HG03159 (cell line): ENCODE data around the gene VASP.

Source experiments
- ATAC-seq: cut with Tn5 transposase; IDR thresholded peaks from one replicate; pipeline ENCODE4 v1.9.1; 2021; ENCODE audit warnings: mild to moderate bottlenecking, moderate library complexity; ENCODE audit not compliant: unreplicated experiment

VASP gene

DNA sequence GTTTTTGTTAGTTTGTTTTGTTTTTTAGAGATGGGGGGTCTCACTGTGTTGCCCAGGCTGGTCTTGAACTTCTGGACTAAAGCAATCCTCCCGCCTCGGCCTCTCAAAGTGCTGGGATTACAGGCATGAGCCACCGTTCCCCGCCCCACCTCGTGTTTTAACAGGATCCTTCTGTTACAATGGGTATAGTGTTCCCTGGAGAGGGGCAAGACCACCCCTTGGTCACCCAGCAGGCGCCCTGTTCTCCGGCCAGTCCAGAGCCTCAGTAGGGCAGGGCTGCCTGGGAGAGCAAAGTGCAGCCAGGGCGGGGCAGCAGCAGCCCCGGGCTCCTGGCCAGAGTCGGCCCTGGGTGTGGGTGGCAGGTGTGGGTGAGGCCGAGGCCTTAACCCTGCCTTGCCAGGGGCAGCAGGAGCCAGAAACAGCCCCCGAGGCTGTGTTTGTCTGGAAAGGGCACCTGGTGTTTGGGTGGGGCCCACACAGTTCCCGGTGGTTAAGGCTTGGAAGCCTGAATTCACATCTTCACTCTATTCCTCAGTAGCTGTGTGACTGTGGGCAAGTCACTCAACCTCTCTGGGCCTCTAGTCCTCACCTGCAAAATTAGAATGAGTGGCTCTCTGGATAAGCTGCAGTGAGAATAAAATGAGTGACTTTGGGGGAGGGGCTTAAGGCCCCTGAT, 7.2 kb downstream of the VASP start:
- ATAC-seq, result no peak

DNA sequence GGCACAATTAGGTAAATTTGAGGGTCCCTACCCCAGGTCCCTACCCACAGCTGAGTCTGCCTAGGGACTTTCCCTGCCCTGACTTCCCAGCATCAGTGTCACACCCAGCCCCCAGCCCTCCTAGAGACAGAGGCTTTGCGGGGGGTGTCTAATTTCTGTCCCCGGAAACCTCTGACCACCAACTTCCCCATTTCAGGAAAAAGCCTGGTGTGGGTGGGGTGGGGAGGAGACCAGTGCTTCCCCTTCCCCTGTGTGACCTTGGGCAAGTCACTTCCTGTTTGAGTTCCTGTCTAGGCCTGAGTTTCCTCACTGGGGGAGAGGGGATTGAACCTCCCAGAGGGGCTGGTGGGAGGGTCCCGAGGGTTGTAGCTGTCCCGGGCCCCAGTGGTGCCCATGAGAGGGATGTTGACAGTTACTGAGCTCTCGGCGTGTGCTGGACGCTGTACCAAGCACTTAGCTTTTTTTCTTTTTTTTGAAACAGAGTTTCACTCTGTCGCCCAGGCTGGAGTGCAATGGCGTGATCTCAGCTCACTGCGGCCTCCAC, 7.9 kb downstream of the VASP start:
- ATAC-seq, result no peak

DNA sequence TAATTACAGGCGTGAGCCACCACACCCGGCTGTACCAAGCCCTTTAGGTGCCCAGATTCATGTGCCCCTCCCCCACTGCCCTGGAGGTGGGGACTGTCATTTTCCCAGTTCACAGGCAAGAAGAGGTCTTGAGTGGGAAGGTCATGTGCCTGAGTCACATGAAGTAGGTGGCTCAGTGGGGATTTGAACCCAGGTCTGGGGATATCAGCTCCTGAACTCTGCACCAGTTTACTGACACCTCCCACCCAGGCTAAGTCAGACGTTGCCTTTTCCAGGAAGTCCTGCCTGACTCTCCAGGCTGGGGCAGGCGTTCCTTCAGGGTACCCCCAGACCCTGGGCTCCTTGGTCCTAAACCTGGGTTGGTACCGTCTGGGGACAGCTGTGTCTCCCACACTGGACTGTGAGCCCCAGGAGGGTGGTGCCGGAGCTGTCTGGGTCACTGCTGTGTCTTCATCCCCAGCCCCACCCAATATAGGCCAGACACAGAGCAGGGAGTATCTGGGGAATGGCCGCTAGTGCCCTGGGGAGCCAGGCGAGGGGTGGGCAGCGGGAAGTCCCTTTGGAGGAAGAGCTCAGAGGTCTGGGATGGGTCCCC, 8.6 kb downstream of the VASP start:
- ATAC-seq, result no peak

DNA sequence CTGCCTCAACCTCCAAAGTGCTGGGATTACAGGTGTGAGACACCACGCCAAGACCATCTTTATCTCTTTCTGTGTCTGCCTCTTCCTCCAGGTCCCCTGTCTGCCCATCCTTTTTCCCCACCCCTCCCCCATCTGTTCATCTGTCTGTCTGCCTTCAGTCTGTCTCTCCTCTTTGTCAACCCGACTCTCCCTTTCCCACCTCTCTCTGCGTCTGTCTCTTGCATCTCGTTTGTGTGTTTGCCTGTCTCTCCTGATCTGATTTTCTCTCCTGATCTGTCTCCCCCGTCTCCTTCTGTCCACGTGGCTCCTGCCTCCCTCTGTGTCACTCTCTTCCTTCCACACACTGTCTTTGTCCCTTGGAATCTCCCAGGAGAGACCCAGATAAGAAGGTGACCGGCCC, 10.0 kb downstream of the VASP start:
- ATAC-seq, result no peak

DNA sequence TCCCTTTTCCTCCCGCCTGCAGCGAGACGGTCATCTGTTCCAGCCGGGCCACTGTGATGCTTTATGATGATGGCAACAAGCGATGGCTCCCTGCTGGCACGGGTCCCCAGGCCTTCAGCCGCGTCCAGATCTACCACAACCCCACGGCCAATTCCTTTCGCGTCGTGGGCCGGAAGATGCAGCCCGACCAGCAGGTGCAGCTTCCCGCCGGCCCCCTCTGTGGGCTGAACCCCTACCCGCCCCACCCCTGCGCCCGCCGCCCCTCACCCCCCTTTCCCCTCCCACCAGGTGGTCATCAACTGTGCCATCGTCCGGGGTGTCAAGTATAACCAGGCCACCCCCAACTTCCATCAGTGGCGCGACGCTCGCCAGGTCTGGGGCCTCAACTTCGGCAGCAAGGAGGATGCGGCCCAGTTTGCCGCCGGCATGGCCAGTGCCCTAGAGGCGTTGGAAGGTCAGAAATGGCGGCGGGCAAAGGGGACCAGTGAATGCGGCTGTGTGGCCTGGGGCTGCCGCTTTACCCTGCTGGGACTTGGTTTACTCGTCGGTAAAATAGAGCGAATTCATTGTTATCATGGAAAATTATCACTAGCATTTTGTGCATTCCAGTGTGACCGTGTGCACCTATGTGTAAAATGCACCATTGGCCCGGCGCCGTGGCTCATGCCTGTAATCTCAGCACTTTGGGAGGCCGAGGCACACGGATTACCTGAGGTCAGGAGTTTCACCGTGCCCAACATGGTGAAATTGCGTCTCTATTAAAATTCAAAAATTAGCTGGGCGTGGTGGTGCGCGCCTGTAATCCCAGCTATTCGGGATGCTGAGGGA, 10.6 kb downstream of the VASP start:
- ATAC-seq, result no peak

DNA sequence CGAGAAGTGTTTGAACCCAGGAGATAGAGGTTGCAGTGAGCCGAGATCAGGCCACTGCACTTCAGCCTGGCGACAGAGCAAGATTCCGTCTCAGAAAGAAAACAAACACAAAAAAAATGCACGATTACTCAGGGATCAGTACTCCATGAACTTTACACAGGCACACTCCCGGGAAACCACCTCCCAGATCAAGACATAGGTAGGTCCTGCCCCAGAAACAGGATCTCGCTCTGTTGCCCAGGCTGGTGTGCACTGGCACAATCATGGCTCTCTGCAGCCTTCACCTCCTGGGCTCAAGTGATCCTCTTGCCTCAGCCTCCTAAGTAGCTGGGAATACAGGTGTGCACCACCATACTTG, 11.2 kb downstream of the VASP start:
- ATAC-seq, result no peak

DNA sequence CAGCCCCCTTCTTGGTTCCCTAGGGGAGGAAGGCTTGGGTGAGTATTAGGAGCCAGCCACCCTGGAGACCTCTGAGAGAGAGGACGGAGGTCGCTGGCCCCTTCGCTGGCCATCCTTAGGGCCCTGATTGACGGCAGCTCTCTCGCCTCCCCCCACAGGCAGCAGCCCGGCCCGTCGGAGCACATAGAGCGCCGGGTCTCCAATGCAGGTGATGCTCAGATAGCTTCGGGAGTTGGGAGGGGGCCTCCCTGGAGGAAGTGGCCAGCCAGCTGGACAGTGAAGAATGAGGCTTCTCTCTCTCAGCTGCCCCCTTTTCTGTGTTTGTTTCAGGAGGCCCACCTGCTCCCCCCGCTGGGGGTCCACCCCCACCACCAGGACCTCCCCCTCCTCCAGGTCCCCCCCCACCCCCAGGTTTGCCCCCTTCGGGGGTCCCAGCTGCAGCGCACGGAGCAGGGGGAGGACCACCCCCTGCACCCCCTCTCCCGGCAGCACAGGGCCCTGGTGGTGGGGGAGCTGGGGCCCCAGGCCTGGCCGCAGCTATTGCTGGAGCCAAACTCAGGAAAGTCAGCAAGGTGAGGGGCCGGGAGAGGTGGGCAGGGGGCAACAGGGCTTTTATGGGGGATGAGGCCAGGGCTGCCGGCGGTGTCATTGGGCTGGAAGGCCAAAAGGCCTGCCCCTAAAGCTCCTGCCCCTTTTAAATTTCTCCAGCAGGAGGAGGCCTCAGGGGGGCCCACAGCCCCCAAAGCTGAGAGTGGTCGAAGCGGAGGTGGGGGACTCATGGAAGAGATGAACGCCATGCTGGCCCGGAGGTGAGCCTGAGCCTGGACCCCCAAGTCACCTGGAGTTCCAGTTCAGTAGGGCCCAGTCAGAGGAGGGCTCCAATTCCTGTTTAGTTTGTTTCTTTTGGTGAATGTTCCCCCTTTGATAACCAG, 15.0 kb downstream of the VASP start:
- no peak for ATAC-seq

DNA sequence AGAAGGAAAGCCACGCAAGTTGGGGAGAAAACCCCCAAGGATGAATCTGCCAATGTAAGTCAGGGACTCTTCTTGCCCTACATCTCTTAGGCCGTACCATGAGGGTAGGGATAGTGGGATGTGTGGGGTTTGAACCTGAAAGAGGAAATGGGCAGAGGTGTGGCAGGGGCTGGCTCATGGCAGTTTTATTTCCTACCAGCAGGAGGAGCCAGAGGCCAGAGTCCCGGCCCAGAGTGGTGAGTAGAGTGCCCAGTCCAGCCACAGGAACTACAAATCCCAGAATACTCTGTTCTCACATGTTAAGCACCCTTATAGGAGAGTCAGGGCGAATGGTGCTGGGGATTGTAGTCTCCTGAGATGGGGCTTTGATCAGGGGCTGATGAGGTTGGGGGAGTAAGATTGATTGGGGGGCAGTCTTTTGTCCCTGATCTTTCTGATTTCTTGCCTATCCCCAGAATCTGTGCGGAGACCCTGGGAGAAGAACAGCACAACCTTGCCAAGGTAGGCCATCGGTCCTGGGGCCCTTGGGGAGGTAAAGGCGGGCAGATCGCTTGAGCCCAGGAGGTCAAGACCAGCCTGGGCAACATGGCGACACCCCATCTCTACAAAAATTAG, 16.5 kb downstream of the VASP start:
- ATAC-seq, result peak; percentile 84

DNA sequence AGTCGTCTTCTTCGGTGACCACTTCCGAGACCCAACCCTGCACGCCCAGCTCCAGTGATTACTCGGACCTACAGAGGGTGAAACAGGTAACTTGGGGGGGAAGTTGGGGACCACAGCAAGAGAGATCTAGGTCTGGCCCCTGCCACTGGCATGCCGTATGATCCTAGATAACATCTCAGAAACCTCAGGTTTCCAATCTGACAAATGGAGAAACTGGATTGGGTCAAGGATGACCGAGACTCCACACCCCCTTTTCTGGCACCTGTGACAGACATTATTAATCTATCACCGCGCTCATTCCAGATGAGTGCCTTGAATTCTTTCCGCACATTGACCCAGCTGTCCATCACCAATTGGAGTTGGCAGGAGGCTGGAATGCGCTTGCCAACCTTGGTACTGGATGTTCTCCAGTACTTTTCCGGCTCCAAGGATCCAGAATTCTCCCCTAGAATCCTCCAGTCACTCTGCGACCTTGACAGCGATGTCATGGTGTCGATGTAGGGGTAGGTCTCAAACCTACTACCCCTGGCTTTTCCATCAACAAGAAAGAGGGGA, 17.4 kb downstream of the VASP start:
- ATAC-seq, result no peak

DNA sequence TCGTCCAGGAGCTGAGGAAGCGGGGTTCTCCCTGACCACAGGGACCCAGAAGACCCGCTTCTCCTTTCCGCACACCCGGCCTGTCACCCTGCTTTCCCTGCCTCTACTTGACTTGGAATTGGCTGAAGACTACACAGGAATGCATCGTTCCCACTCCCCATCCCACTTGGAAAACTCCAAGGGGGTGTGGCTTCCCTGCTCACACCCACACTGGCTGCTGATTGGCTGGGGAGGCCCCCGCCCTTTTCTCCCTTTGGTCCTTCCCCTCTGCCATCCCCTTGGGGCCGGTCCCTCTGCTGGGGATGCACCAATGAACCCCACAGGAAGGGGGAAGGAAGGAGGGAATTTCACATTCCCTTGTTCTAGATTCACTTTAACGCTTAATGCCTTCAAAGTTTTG, 18.9 kb downstream of the VASP start:
- no peak for ATAC-seq

DNA sequence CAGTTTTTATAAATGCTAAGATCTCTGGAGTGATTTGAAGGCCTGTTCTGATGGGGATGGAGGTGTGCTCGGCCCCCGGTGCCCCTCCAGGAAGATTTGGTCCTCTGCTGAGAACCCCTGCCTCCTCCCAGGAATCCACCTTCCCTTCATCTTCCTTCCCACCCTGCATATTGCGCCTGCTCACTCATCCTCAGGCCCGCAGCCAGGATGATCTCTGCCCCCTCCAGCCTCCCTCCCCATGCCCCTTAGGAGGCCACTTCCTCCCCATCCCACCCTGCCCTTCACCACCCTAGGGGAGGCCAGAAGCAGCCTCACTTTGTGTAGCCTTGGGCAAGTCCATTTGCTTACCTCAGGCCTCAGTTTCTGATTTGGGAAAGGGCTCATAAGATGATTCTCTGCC, 19.7 kb downstream of the VASP start:
- no peak for ATAC-seq

DNA sequence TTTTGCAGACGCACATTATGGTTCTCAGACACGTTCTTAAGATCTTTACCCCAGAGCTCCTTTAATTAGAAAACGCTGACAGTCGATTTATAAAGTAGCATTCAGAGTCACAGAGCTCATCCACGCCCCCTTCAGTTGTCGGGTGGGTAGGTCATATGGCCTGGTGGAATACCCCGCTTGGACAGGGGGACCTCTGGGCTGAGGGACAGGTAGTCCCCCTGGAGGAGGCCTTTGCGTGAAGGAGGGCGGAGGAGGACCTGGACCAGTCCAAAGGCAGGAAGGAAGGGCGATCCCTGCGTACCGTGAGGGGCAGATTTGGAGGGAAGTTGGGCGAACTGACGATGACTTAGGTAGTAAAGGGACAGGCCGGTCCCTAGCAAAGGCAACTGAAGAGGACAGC, 20.5 kb downstream of the VASP start:
- ATAC-seq, result no peak

DNA sequence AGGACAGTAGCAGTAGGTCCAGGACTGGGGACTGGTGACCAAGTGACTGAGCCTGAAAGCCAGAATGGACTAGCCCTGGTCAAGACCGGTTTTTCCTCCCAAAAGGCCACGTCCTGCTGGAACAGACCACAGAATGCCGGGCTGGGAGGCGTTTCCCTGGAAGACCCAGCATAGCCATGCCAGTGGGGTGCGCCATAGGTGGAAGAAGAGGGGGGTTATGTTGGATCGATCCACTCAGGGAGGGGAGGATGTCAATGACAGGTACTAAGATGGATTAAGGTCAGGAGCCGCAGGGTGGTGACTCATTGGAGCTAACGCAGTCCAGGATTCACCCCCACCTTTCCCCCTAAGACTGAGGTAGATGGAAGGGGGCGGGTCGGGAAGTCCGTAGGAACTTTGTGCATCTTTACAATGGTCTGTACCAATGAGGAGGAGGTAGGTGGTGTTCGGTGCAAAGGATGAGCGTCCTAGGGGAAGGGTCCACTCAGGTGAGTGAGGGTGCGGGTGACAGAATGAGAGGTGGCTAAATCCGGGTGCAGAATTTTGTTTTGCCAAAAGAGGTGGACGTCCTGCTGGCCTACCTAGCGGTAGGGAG, 21.0 kb downstream of the VASP start:
- no peak for ATAC-seq

DNA sequence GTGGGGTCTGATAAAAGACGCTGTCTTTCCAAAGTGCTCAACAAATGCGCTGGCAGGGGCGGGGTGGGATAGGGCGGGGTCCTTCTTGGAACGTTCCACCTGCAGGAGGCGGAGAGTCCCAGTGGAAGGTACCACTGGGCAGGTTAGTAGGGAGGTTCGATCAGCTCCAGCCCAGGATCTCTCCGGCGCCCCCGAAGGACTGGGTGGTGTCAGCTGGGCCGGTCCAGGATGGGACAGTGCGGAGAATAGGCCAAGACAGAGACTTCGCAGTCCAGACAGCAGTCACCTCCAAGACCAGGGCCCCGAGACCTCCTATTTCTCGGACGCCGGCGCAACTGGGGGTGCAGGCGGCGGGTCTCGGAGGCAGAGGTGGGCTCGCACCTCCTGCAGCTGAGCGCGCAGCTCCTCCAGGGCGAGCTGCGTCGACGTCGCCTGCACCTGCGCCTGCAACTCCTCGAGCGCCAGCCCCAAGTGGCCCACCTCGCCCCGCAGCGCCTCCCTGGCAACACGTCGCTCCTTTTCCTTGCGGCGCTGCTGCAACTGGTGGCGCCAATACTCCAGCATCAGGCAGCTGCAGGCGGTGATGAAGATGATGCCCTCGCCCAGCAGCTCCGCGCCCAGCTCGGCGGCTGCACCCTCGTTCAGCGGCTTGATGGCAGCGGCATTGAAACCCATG, 21.6 kb downstream of the VASP start:
- ATAC-seq, result no peak

DNA sequence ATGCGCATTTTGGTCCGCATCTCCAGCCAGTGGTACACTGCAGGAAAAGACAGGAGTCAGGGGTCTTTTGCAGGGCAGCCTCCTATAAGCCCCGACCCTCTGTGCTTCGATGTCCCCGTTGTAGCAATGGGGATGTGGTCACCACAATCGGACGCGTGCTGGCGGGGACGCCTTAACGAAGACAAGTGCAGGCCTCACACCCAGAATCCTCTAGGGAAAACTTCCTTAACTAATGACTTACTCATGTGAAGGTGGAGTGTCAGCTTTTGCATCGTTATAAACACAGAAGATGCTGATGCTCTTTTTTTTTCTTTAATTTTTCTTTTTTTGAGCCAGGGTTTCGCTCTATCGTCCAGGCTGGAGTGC, 22.1 kb downstream of the VASP start:
- no peak for ATAC-seq

DNA sequence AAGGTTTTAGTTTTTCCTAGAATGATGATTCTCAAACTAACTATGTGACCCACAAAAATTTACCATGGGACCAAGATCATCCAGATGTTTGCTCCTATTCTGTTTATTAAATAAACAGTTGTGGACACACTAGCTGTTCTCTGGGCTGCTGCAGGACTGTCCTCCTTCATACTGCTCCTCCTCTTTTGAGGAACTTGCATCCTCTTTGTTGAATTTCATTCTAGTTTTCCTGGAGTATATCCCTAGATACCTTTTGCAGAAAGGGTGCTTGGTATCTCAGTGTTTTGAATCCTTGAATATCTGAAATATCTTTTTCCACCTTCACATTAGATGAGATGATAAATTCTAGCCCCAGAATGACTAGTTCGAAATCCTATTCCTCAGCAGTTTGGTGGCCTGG, 24.1 kb downstream of the VASP start:
- no peak for ATAC-seq

DNA sequence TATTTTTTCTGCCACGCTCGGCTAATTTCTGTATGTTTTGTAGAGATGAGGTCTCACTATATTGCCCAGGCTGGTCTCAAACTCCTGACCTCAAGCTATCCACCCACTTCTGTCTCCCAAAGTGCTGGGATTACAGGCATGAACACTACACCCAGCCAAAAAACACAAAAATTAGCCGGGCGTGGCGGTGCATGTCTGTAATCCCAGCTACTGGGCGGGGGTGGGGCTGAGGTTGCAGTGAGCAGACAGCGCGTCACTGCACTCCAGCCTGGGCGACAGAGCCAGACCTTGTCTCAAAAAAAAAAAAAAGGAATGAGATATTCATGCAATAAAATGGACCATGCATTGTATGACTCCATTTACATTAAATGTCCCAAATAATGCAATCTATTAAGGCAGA, 32.2 kb downstream of the VASP start:
- no peak for ATAC-seq

DNA sequence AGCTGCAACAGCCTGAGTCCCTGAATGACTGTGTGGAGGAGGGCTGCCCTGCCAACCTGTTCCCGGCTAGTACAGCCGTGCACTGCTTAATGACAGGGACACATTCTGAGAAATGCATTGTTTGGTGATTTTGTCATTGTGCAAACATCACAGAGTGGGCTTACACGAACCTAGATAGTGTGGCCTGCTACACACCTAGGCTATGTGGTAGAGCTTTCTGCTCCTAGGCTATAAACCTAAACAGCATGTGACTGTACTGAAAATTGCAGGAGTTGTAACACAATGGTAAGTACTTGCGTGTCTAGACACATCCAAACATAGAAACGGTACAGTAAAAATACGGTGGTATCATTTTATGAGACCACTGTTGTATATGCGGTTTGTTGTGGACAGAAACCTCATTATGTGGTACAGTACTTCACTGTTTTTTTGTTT, 35.0 kb downstream of the VASP start:
- no peak for ATAC-seq

DNA sequence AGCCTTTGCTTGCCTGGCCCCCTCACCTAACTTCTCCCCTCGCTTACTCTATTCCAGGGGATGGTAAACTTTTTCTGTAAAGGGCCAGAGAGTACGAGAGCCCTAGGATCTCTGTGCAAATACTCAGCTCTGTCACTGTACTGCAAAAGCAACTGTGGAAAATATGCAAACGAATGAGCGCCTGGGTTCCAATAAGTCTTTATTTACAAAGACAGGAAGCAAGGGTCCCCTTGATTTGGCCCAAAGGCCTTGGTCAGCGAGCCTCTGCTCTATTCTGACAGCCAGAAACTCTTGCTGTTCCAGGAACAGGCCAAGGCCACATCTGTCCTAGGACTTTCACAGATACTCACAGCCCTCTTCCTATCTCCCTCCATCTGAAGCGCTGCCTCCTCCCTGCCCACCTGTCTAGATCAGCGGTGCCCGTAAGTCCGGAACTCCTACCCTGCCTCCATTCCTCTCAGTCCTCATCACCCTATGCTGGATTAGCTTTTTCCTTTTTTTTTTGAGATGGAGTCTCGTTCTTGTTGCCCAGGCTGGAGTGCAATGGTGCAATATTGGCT, 40.0 kb downstream of the VASP start:
- no peak for ATAC-seq
